Activated B cell treated with CpG ODN at 0.5 μM for 24 hours (primary cell): Measurements from ENCODE around the gene GBF1. TPM values are rescaled to one million over a fixed set of nuclear protein-coding genes. Genes with fewer than 3 reads are reported as not detected.

Experiments
- ATAC-seq: fragments of 200-7000 bp; cut with Tn5 transposase; one replicate; pipeline ENCODE4 v1.10.0; 2021; ENCODE audit warnings: low read depth, mild to moderate bottlenecking, moderate library complexity
- CTCF ChIA-PET: fragments of 350-600 bp; sonication (Branson Sonifier 250); formaldehyde crosslinking; loops from one replicate; lab custom pipeline; 2021; ENCODE audit warnings: antibody characterized with exemption; lab: Charles Lee
- POLR2A ChIA-PET: fragments of 350-600 bp; sonication (Branson Sonifier 250); formaldehyde crosslinking; loops from one replicate; lab custom pipeline; 2021; ENCODE audit warnings: antibody characterized with exemption; lab: Charles Lee
- DNase-seq: peaks from one replicate; pipeline ENCODE4 v3.0.0; 2022
- H3K27ac Mint-ChIP-seq: one replicate; pipeline ENCODE4 v1.8.0; 2020; ENCODE audit warnings: mixed read lengths
- H3K27me3 Mint-ChIP-seq: one replicate; pipeline ENCODE4 v1.8.0; 2021; ENCODE audit warnings: mixed read lengths
- H3K36me3 Mint-ChIP-seq: one replicate; pipeline ENCODE4 v1.8.0; 2021; ENCODE audit warnings: low read depth, mixed read lengths
- H3K4me1 Mint-ChIP-seq: one replicate; pipeline ENCODE4 v1.8.0; 2021; ENCODE audit warnings: mixed read lengths
- H3K4me3 Mint-ChIP-seq: one replicate; pipeline ENCODE4 v1.8.0; 2020; ENCODE audit warnings: mild to moderate bottlenecking, mixed read lengths
- H3K9me3 Mint-ChIP-seq: one replicate; pipeline ENCODE4 v1.8.0; 2020; ENCODE audit warnings: mixed read lengths
- CTCF ChIP-seq: fragments of 200-600 bp; IDR thresholded peaks from one replicate; pipeline ENCODE4 v1.8.0; 2022; ENCODE audit warnings: antibody characterized with exemption, mild to moderate bottlenecking
- intact Hi-C: fragments of 100-400 bp; cut with micrococcal nuclease; formaldehyde crosslinking; loops from one replicate; pipeline ENCODE4 v1.15.1; 2024
- total RNA-seq: library from RNA; stranded (reverse); gene quantifications from 2 replicates; pipeline ENCODE4 v1.2.3, GENCODE V29; 2022

Gene GBF1
- total RNA-seq, 1 donor from 2014 or later = 44.3 TPM

DNA sequence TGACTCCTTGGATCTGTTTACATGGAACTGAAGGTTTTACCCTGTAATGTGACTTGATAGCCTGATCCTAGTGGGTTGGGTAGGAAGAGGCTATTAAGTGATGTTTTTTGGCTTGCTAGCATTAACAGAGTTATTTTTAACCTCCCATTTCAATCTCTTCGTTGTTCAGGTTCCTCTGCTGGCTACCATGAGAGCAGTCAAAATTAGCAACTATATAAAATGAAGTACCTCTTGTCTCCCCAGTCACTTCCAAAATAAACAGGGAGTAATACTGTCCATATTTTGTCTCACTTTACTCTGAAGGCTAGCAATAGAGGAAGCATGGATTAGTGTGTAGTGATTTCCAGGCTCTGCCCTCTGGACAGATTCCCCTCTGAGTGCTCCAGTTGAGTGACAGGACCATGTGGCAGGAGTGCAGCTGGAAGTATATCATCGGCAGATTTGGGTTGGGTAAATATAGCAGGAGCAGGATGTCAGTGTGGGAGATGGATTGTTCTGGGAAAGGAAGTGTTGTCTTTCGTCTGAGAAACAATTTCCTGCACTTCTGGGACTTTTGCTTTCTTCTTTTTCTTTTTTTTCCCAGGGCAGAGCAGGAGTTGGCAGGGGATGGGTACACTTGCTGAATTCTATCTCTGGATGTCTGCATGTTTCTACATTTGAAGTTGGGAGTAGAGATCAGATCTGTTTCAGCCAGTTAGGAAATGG lies 35.2 kb downstream of the GBF1 start:
- Mint-ChIP-seq H3K27me3 (no peaks in the 10 kb centered on the region), H3K36me3 (peaks cover 36% of the 10 kb centered on the region), H3K4me1 (peaks cover 32% of the 10 kb centered on the region), H3K4me3 (peak overlapping the region; percentile 55), H3K9me3 (no peaks in the 10 kb centered on the region), H3K27ac (peak overlapping the region; percentile 57)
- CTCF ChIA-PET = no interaction called here
- no peak for TF ChIP-seq CTCF
- ATAC-seq (no peak), DNase-seq (no peak)
- POLR2A ChIA-PET = no interaction called here
- intact Hi-C loops = no loop called here

DNA sequence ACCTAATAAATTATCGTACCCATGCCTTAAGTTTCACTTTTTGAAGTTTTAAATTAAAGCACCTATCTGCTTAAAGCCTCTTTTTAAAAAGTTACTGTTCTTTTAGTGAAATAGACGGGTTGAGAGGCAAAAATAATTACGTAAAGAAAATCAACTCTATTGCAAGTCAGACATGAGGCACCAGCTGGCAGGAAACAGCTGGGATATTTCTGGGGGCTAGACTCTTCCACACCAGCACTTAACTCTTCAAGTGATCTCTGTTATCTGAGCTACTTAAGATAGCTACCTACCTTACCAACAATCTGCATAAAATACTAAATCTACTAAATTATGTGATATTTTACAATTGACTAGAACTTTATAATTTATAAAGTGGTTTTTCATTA lies 35.8 kb downstream of the GBF1 start:
- H3K27ac Mint-ChIP-seq = no peak overlapping the region
- no peaks in the 10 kb centered on the region for H3K9me3 Mint-ChIP-seq
- peaks cover 37% of the 10 kb centered on the region for H3K36me3 Mint-ChIP-seq
- CTCF ChIA-PET = no interaction called here
- no peaks in the 10 kb centered on the region for H3K27me3 Mint-ChIP-seq
- no peak overlapping the region for H3K4me3 Mint-ChIP-seq
- intact Hi-C loops = no loop called here
- ATAC-seq (no peak), DNase-seq (no peak)
- TF ChIP-seq CTCF = no peak
- peaks cover 32% of the 10 kb centered on the region for H3K4me1 Mint-ChIP-seq
- POLR2A ChIA-PET = no interaction called here

- ATAC-seq (no peak), DNase-seq (no peak)
- Mint-ChIP-seq H3K27ac (peak overlapping the region; percentile 21), H3K4me3 (no peak overlapping the region), H3K36me3 (peaks cover 40% of the 10 kb centered on the region), H3K9me3 (no peaks in the 10 kb centered on the region), H3K27me3 (no peaks in the 10 kb centered on the region), H3K4me1 (peaks cover 32% of the 10 kb centered on the region)
- intact Hi-C loops = no loop called here
- ChIA-PET POLR2A (no interaction called here), CTCF (no interaction called here)
- TF ChIP-seq CTCF = no peak
Measured at GRCh38 chr10:102283488-102283887, 38.2 kb downstream of the GBF1 start.

- TF ChIP-seq CTCF = no peak
- intact Hi-C loops = no loop called here
- Mint-ChIP-seq H3K4me1 (peaks cover 28% of the 10 kb centered on the region), H3K4me3 (no peak overlapping the region), H3K27ac (no peak overlapping the region), H3K27me3 (no peaks in the 10 kb centered on the region), H3K36me3 (peaks cover 39% of the 10 kb centered on the region), H3K9me3 (no peaks in the 10 kb centered on the region)
- POLR2A ChIA-PET = no interaction called here
- CTCF ChIA-PET = no interaction called here
- ATAC-seq (no peak), DNase-seq (no peak)
Measured at GRCh38 chr10:102283890-102284289, 38.6 kb downstream of the GBF1 start.

- no peaks in the 10 kb centered on the region for H3K27me3 Mint-ChIP-seq
- no peak for ATAC-seq
- H3K27ac Mint-ChIP-seq = no peak overlapping the region
- CTCF ChIA-PET = no interaction called here
- peaks cover 25% of the 10 kb centered on the region for H3K4me1 Mint-ChIP-seq
- no peak for TF ChIP-seq CTCF
- peaks cover 42% of the 10 kb centered on the region for H3K36me3 Mint-ChIP-seq
- intact Hi-C loops = no loop called here
- no peaks in the 10 kb centered on the region for H3K9me3 Mint-ChIP-seq
- POLR2A ChIA-PET = no interaction called here
- no peak overlapping the region for H3K4me3 Mint-ChIP-seq
- DNase-seq = no peak
Measured at GRCh38 chr10:102284531-102284930, 39.2 kb downstream of the GBF1 start.
